EH (cell line): Measurements from ENCODE around the gene MBNL1.

Experiments
- DNase-seq: peaks from one replicate; pipeline ENCODE4 v3.0.0-alpha.2; 2015; ENCODE audit warnings: low read depth

The MBNL1 gene

DNA sequence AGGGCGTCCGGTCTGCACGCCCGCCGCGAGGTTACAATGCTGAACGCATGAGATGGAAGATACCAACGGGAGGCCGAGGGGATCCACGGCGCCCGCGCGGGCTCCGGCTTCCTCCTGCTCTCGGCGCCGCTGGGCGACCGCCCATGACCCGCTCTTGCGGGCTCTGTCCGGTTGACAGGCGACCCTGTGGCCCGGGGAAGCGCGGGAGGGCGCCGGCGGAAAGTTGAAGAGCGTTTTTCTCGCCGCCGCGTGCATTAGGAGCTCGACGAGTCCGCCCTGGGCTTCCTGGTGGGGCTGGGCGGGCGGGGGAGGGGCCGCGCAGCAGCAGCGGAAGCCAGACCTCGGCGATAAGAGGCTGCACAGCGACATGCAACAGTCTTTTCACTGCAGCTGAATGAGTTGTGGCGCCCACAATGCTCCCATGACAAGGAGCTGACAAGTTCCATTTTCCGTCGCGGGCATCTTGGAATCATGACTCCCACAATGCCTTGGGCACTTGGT is at the start of gene MBNL1:
MBNL1 (plus strand) TSS at position 375 of the 501 bp plus-strand sequence. CDS start 31,265 bp downstream, outside the sequence.
- DNase-seq: peak; percentile 87

DNA sequence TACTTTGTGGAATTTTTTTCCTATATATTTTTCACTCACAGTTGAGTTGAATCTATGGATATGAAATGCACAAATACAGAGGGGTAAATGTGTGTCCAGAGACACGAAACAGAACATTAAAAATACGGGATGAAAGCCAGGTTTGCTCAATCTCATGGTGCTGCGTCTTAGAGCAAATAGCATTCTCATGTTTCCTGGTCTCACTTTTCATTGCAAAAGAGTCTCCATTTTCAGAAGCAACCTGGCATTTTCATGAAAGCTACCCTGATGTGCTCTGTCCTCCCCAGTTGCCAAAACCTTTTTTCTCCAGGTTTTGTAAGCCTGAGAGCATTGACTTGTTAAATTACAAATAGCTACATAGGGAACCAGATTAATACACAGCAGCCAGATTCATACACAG is 49.5 kb upstream of the MBNL1 start:
- no peak for DNase-seq

GRCh38 chr3:152219769-152220255 is 48.9 kb upstream of the MBNL1 start:
- DNase-seq: no peak

DNA sequence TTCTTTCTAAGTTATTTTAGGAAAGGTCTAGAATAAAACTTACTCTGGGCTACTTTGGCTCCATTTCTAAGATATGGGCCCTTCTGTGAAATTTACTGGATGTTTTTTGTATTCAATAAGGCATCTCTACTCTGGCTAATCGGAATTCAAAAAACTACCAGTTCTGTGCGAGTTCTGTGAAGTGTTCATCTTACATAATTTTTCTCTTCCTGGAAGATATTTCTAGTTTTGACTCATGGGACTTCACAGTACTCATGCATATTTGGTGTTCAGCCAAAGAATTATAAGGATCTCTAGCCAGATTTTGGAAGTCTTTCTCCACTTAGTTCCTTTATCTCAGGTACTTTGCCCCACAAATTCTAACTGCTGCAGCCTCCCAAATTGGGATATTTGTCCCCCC is 46.4 kb upstream of the MBNL1 start:
- peak; percentile 82 for DNase-seq

DNA sequence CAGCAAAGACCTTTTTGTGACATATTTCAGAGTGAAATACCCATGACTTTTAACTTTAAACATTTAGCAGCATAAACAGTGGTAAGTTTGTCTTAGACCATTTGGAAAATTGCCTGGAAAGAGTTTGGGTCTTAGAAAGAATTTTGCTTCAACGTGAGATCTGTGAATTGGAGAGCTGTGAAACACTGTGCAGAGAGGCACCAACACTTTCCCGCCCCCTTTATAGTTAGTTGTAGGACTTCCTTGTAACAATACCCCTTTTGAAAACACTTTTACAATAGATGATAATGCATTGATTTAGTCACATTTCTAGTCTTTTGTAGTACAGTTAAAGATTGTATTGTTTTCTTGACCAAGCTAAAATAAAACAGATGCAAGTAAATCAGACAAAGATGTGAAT is 43.5 kb upstream of the MBNL1 start:
- peak; percentile 28 for DNase-seq

DNA sequence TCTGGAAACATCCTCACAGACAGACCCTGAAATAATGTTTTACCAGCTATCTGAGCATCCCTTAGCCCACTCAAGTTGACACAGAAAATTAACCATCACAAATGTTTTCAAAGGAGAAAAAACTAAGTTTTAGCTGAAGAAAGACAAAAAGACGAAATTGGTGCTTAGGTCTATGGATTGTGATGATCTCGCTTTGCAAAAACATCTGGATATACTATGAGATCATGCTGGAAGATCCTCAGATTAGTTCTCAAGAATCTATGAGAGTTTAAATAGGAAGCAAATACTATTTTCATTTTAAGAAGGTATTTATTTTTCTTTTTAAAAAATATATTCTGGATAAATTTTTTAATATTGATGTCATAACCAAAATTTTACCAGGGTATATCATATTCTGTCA is 42.6 kb upstream of the MBNL1 start:
- no peak for DNase-seq

- no peak for DNase-seq
These were observed 41.7 kb upstream of the MBNL1 start for GRCh38 chr3:152227027-152227426.

- no peak for DNase-seq
These were observed 39.0 kb upstream of the MBNL1 start for GRCh38 chr3:152229692-152230091.

GRCh38 chr3:152230370-152230769 is 38.4 kb upstream of the MBNL1 start:
- DNase-seq: no peak

DNA sequence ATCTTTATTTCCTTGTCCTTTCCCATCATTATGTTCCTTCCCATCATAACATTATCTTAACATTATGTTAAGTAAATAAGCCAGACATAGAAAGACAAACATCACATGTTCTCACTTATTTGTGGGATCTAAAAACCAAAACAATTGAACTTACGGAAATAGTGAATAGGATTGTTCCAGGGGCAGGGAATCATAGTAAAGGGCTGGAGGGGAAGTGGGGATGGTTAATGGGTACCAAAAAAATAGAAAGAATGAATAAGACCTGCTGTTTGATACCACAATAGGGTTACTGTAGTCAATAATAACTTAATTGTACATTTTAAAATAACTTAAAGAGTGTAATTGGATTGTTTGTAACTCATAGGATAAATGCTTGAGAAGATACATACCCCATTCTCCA is 36.7 kb upstream of the MBNL1 start:
- DNase-seq: no peak

- no peak for DNase-seq
These were observed 36.0 kb upstream of the MBNL1 start for GRCh38 chr3:152232679-152233078.

- DNase-seq: no peak
These were observed 33.9 kb upstream of the MBNL1 start for GRCh38 chr3:152234657-152235375.

GRCh38 chr3:152235709-152236298 is 32.9 kb upstream of the MBNL1 start:
- DNase-seq: peak; percentile 73

DNA sequence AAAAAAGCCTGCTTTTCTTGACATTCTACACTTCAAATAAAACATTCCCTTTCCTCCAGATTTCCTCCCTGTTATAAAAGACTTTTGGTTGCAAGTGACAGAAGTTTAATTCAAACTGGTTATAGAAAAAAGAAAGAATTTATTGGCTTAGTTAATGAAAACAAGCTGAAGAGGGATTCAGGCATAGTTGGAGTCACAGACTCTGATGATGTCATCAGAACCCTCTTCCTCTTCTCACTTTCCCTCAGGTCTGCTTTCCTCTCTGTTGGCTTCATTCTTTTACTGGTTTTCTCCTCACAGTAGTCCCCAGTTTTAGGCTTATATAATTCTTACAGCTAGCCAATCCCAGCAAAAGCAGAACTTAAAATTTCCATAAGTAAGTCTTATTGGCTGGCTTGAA is 32.0 kb upstream of the MBNL1 start:
- peak; percentile 79 for DNase-seq

DNA sequence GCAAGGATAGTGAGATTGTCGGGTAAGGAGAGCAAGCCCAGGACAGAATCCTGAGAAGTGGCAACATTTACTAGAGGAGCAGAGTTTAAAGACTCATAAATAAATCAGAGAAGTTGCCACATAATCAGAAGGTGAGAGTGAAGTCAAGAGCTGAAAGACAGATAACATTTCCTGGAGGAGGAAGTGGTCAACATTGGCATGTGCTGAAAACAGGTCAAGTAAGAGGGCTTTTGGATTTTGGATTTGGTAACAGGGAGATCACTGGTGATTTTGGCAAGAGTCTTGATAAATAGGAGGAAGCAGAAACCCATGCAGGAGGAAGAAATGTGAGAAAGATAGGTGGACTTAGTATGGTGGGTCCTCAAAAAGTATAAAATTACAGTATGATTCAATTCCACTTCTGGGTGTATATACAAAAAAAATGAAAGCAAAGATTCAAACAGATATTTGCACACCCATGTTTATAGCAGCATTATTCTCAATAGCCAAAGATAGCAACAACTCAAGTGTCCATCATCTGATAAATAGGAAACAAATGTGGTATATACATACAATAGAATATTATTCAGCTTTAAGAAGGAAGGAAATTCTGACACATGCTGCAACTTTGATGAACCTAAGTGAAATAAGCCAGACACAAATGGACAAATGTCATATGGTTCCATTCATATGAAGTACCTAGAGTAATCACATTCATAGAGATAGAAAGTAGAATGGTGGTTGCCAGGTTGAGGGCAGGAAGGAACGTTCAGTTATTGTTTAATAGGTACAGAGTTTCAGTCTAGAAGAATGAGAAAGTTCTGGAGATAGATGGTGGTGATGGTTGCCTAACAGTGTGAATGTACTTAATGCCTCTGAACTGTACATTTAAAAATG is 27.3 kb upstream of the MBNL1 start:
- peak; percentile 27 for DNase-seq

GRCh38 chr3:152243301-152243711 is 25.4 kb upstream of the MBNL1 start:
- DNase-seq: no peak

DNA sequence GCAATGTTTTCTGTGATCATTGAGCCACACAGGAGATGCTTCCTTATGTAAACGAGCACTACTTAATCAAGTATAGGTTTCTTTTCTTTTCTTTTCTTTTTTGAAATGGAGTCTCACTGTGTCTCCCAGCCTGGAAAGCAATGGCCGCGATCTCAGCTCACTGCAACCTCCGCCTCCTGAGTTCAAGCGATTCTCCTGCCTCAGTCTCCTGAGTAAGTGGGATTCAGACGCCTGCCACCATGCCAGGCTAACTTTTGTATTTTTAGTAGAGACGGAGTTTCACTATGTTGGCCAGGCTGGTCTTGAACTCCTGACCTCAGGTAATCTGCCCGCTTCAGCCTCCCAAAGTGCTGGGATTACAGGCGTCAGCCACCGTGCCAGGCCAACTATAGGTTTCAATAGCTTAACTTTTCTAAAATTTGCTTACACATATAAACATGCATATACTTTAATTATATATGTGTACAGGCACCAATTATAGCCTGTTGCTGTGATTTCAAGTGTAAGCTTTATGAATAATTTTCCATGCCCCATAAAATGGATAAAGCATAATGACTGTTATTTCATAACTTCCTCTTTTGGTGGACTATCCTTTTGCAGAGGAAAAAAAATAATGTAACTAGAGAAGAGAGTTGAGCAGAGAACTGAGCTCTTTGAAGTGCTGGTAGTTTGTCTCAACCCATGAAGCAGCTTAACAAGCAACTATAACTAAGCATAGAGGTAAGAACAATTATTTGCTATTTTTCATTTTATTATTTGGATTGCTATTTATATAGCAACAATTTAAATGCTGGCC is 24.8 kb upstream of the MBNL1 start:
- DNase-seq: no peak

GRCh38 chr3:152244517-152244888 is 24.2 kb upstream of the MBNL1 start:
- no peak for DNase-seq

GRCh38 chr3:152245498-152246170 is 23.1 kb upstream of the MBNL1 start:
- DNase-seq: no peak

GRCh38 chr3:152251916-152252315 is 16.8 kb upstream of the MBNL1 start:
- DNase-seq: no peak

DNA sequence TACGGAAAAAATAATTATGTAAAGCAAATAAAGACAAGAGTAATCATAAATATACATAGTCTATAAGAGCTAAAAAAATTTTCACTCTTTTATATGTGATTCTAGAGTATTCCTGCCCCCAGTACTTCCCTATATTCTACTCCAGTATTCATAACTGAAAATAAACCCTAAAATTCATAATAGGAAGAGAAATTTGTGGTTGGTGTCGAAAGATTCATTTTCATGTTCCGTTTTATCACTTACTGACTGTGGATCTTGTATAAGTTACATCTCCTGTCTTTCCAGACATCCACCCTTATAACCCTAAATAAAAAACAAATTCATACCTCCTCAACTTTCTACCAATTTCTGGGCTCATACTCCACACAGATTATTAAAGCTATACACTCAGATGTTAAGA is 16.0 kb upstream of the MBNL1 start:
- no peak for DNase-seq
